GM06990 (cell line): ENCODE data around the gene PGC.

Experiments
- DNase-seq: peaks from one replicate; pipeline ENCODE4 v3.0.0-alpha.2; 2011; ENCODE audit not compliant: insufficient read length; ENCODE audit errors: extremely low read depth
- H3K27me3 ChIP-seq: replicated peaks from 2 replicates; pipeline ENCODE4 v1.6.0; 2011; ENCODE audit warnings: low read length; ENCODE audit not compliant: control insufficient read depth, insufficient read depth
- H3K36me3 ChIP-seq: 2 replicates; pipeline ENCODE4 v1.5.1; 2011; ENCODE audit warnings: low read length; ENCODE audit not compliant: control insufficient read depth, insufficient read depth
- H3K4me3 ChIP-seq: replicated peaks from 2 replicates; pipeline ENCODE4 v1.5.1; 2011; ENCODE audit warnings: low read depth, mild to moderate bottlenecking, control low read depth, low read length
- TF ChIP-seq, protein P1 (sequence below): IDR thresholded peaks from 2 replicates; pipeline ENCODE4 v1.5.1; 2011; ENCODE audit warnings: low read length, control low read depth, mild to moderate bottlenecking, inconsistent platforms; ENCODE audit not compliant: insufficient read depth, poor library complexity, severe bottlenecking

PGC gene

DNA sequence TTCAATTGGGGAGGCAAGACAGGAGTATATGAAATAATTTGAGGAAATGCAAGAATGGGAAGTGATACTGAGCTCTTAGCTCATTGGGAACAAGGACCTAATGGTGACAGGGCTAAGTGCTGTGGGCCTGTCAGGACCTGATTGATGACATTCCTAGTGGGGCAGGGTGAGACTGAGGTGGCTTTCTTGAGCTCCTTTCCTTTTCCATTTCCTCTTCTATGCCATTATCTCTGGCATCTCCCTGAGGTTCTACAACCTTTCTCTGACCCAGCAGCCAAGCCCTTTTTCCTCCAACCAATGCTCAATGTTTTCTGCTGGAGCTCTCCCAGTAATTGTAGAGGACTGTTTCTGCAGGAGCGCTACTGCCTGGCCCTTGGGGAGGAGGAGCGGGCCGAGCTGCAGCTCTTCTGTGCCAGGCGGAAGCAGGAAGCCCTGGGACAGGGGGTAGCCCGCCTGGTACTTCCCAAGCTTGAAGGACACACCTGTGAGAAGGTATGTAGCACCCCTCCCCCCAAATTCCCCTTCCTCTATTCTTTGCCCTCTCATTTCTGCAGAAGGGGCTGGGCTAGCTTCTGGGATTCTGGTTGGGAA lies 37.5 kb upstream of the PGC start:
- Histone ChIP-seq H3K4me3 (no peak overlapping the region), H3K27me3 (no peaks in the 10 kb centered on the region), H3K36me3 (peaks cover 2% of the 10 kb centered on the region)
- DNase-seq, result no peak
- TF ChIP-seq, protein P1, sequence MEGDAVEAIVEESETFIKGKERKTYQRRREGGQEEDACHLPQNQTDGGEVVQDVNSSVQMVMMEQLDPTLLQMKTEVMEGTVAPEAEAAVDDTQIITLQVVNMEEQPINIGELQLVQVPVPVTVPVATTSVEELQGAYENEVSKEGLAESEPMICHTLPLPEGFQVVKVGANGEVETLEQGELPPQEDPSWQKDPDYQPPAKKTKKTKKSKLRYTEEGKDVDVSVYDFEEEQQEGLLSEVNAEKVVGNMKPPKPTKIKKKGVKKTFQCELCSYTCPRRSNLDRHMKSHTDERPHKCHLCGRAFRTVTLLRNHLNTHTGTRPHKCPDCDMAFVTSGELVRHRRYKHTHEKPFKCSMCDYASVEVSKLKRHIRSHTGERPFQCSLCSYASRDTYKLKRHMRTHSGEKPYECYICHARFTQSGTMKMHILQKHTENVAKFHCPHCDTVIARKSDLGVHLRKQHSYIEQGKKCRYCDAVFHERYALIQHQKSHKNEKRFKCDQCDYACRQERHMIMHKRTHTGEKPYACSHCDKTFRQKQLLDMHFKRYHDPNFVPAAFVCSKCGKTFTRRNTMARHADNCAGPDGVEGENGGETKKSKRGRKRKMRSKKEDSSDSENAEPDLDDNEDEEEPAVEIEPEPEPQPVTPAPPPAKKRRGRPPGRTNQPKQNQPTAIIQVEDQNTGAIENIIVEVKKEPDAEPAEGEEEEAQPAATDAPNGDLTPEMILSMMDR, result no peak

DNA sequence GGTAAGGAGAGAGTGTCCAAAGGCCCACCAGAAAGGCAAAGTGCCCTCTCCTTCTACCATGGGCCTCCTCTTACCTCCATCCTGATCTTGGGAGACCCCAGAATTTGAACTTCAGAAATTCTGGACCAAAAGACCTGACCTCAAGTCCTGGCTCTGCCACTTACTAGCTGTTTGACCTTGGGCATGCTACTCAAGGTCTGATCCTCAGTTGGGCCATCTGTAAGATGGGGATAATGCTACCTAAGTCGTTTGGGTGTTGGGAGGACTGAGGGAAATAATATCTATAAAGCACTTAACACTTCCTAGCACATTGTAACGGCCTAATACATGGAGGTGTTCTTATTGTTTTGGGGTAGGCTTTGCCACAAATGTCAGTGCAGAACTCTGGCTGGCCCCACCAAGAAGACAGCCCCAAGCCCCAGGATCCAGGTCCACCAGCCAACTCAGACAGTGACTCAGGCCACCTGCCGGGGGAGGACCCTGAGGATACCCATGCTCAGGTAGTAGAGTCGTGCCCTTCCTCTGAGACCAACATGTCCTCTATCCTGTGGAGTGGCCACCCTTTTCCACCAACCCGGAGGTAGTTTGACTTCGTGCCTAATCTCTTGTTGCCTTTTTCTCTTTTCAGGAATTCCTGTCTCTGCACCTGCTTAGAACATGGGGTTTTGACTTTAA lies 36.0 kb upstream of the PGC start:
- Histone ChIP-seq H3K27me3 (no peaks in the 10 kb centered on the region), H3K36me3 (no peaks in the 10 kb centered on the region)
- DNase-seq, result no peak

GRCh38 chr6:41781366-41781730 lies 34.2 kb upstream of the PGC start:
- H3K27me3 ChIP-seq, result no peaks in the 10 kb centered on the region
- no peak for DNase-seq
- H3K36me3 ChIP-seq, result no peaks in the 10 kb centered on the region
- H3K4me3 ChIP-seq, result no peak overlapping the region
- TF ChIP-seq, protein P1, result no peak

More for the DNA sequence above, 36.0 kb upstream of the PGC start:
- TF ChIP-seq, protein P1, result no peak
- H3K4me3 ChIP-seq, result no peak overlapping the region

GRCh38 chr6:41780551-41781365 lies 33.6 kb upstream of the PGC start, which contains the start of gene PRICKLE4:
Gene PRICKLE4 (plus strand): TSS chr6:41780782. CDS start chr6:41783474, 2,692 bp downstream.
- DNase-seq, result no peak
- TF ChIP-seq, protein P1, result no peak
- Histone ChIP-seq H3K4me3 (peak within 1 kb of the TSS; percentile 69), H3K27me3 (no peaks in the 10 kb centered on the region), H3K36me3 (no peaks in the 10 kb centered on the region)

GRCh38 chr6:41779788-41780550 lies 32.8 kb upstream of the PGC start, which contains the start of gene FRS3:
Gene FRS3 (minus strand): TSS chr6:41779900. CDS start chr6:41776987, 2,913 bp downstream.
- TF ChIP-seq, protein P1, result peak; percentile 93
- peak; percentile 95 for DNase-seq
- Histone ChIP-seq H3K36me3 (no peaks in the 10 kb centered on the region; the same call in 1 of the 2 replicates), H3K4me3 (peak within 1 kb of the TSS; percentile 69), H3K27me3 (no peaks in the 10 kb centered on the region)
